A673 (cell line): Measurements from ENCODE around the gene POLK. TPM values are rescaled to one million over a fixed set of nuclear protein-coding genes. Genes with fewer than 3 reads are reported as not detected.
"Not testable (repeated sequence)": the region's sequence is repeated elsewhere in the genome, so short reads cannot be mapped to it uniquely, and the experiment has no call there.

ENCODE experiments used
- BruUV-seq: library from RNA; stranded (reverse); fragments of 400-500 nt; replicated peaks from 2 replicates; lab custom pipeline; 2021; lab: Mats Ljungman, UMichigan
- CTCF ChIA-PET: fragments of 300-600 bp; sonication (Branson Sonifier 250); formaldehyde crosslinking; loops from one replicate; lab custom pipeline; 2022; ENCODE audit warnings: antibody characterized with exemption; lab: Charles Lee
- POLR2A ChIA-PET: fragments of 300-600 bp; sonication (Branson Sonifier 250); formaldehyde crosslinking; loops from one replicate; lab custom pipeline; 2022; ENCODE audit warnings: antibody characterized with exemption; ENCODE audit not compliant: low non-redundant PET; lab: Charles Lee
- DNase-seq: peaks from one replicate; pipeline ENCODE4 v3.0.0-alpha.2; 2015; ENCODE audit warnings: low spot score
- H3K27ac ChIP-seq: fragments of 200-600 bp; sonication (generic); 2 replicates; pipeline ENCODE4 v1.5.1; 2016; ENCODE audit warnings: mixed run types, low read depth, mild to moderate bottlenecking, mixed read lengths, antibody characterized with exemption, low read length; ENCODE audit not compliant: poor library complexity, severe bottlenecking
- H3K27me3 ChIP-seq: fragments of 200-600 bp; sonication (generic); replicated peaks from 2 replicates; pipeline ENCODE4 v1.6.1; 2017; ENCODE audit warnings: mixed run types, low read depth, mild to moderate bottlenecking, mixed read lengths, antibody characterized with exemption, low read length; ENCODE audit not compliant: insufficient read depth, poor library complexity
- H3K36me3 ChIP-seq: fragments of 200-600 bp; sonication (generic); 2 replicates; pipeline ENCODE4 v1.6.1; 2016; ENCODE audit warnings: mixed run types, mild to moderate bottlenecking, mixed read lengths, antibody characterized with exemption, low read length; ENCODE audit not compliant: insufficient read depth, poor library complexity, severe bottlenecking
- H3K4me1 ChIP-seq: fragments of 200-600 bp; sonication (generic); 2 replicates; pipeline ENCODE4 v1.6.1; 2017; ENCODE audit warnings: mixed run types, mild to moderate bottlenecking, mixed read lengths, antibody characterized with exemption, low read length; ENCODE audit not compliant: insufficient read depth, poor library complexity, severe bottlenecking
- H3K4me3 ChIP-seq: fragments of 200-600 bp; sonication (generic); 2 replicates; pipeline ENCODE4 v1.5.1; 2016; ENCODE audit warnings: low read depth, mixed run types, mild to moderate bottlenecking, mixed read lengths, low read length; ENCODE audit not compliant: poor library complexity, severe bottlenecking
- H3K9me3 ChIP-seq: fragments of 200-600 bp; sonication (generic); 2 replicates; pipeline ENCODE4 v1.6.1; 2016; ENCODE audit warnings: mixed run types, low read depth, mild to moderate bottlenecking, mixed read lengths, antibody characterized with exemption, low read length; ENCODE audit not compliant: poor library complexity, severe bottlenecking
- CTCF ChIP-seq: fragments of 300-800, 200-600 bp; sonication (generic); conservative IDR thresholded peaks from 2 replicates; pipeline ENCODE4 v1.5.1; 2017; ENCODE audit warnings: low read depth, mild to moderate bottlenecking, antibody characterized with exemption, low read length, moderate library complexity, mixed read lengths
- EZH2 ChIP-seq: fragments of 200-600 bp; sonication (generic); IDR thresholded peaks from 2 replicates; pipeline ENCODE4 v1.6.1; 2017; ENCODE audit warnings: borderline replicate concordance, low read depth, mild to moderate bottlenecking, mixed read lengths, antibody characterized with exemption, low read length; ENCODE audit not compliant: poor library complexity, severe bottlenecking
- intact Hi-C: fragments of 100-400 bp; cut with micrococcal nuclease; formaldehyde crosslinking; loops from one replicate; pipeline ENCODE4 v1.10.0; 2022; ENCODE audit not compliant: unreplicated experiment
- total RNA-seq: library from RNA; stranded (reverse); gene quantifications from 2 replicates; pipeline ENCODE4 v1.2.3, GENCODE V29; 2021

POLK gene
- total RNA-seq, 1 experiment from 2014 or later: 23.2 TPM

- POLR2A ChIA-PET: no interaction called here
- Histone ChIP-seq H3K27ac (no peak overlapping the region), H3K4me3 (no peak overlapping the region), H3K36me3 (no peaks in the 10 kb centered on the region), H3K9me3 (peaks cover 17% of the 10 kb centered on the region), H3K27me3 (no peaks in the 10 kb centered on the region), H3K4me1 (no peaks in the 10 kb centered on the region)
- intact Hi-C loops: no loop called here
- TF ChIP-seq CTCF (no peak), EZH2 (no peak)
- no TSS peak for BruUV-seq
- CTCF ChIA-PET: no interaction called here
- DNase-seq: no peak
Observed at GRCh38 chr5:75484605-75485004, 27.1 kb upstream of the POLK start.

GRCh38 chr5:75489847-75490246 lies 21.8 kb upstream of the POLK start:
- H3K4me1 ChIP-seq, intact Hi-C loops, DNase-seq, POLR2A ChIA-PET, H3K4me3 ChIP-seq, CTCF ChIA-PET, H3K27me3 ChIP-seq, H3K36me3 ChIP-seq, H3K27ac ChIP-seq, BruUV-seq: not testable (repeated sequence)
- H3K9me3 ChIP-seq: peaks cover 17% of the 10 kb centered on the region

GRCh38 chr5:75491621-75492020 lies 20.1 kb upstream of the POLK start:
- ChIA-PET CTCF (no interaction called here), POLR2A (no interaction called here)
- Histone ChIP-seq H3K4me3 (no peak overlapping the region), H3K4me1 (no peaks in the 10 kb centered on the region), H3K9me3 (peaks cover 12% of the 10 kb centered on the region), H3K27me3 (no peaks in the 10 kb centered on the region), H3K27ac (no peak overlapping the region), H3K36me3 (no peaks in the 10 kb centered on the region)
- no TSS peak for BruUV-seq
- intact Hi-C loops: no loop called here
- no peak for TF ChIP-seq CTCF
- no peak for TF ChIP-seq EZH2
- DNase-seq: no peak

- no peak for DNase-seq
Observed at GRCh38 chr5:75496026-75496425, 15.7 kb upstream of the POLK start.

More at GRCh38 chr5:75496026-75496425, 15.7 kb upstream of the POLK start:
- ChIA-PET CTCF (no interaction called here), POLR2A (no interaction called here)
- Histone ChIP-seq H3K4me1 (no peaks in the 10 kb centered on the region), H3K9me3 (no peaks in the 10 kb centered on the region), H3K27me3 (no peaks in the 10 kb centered on the region), H3K27ac (no peak overlapping the region), H3K4me3 (no peak overlapping the region), H3K36me3 (peaks cover 2% of the 10 kb centered on the region)
- no TSS peak for BruUV-seq
- no peak for TF ChIP-seq EZH2
- TF ChIP-seq CTCF: no peak
- intact Hi-C loops: no loop called here
